ENCODE results near the gene SYT5. TPM values are rescaled to one million over a fixed set of nuclear protein-coding genes. Genes with fewer than 3 reads are reported as not detected.

The SYT5 gene
- total RNA-seq, 1 experiment from 2014 or later, result not detected

- ChIA-PET POLR2A (interaction anchor here (0.6 kb wide), 1 partner anchor 252 kb away, joined by 3 read pairs; no protein-coding TSS in a partner anchor), CTCF (interaction anchor here (0.7 to 1.6 kb wide), 7 partner anchors 11 to 251 kb away, joined by 3 to 16 read pairs (median 3); partner anchors contain the start of gene RDH13)
- Mint-ChIP-seq H3K36me3 (ENCODE audit: insufficient read depth, unreplicated experiment) (no peaks in the 10 kb centered on the region), H3K27ac (ENCODE audit: unreplicated experiment) (no peak overlapping the region), H3K9me3 (ENCODE audit: unreplicated experiment) (no peaks in the 10 kb centered on the region), H3K27me3 (ENCODE audit: insufficient read depth, unreplicated experiment) (no peaks in the 10 kb centered on the region), H3K4me1 (ENCODE audit: low read depth, unreplicated experiment) (no peaks in the 10 kb centered on the region), H3K4me3 (ENCODE audit: unreplicated experiment) (no peak overlapping the region)
- DNase-seq, result peak in 1 of 2 experiments; percentile 38
- Histone ChIP-seq H3K4me3 (ENCODE audit: low read depth, low read length) (no peak overlapping the region), H3K4me1 (0 out of 2 replicates have a peak, but pooled peaks cover 3% of the 10 kb centered on the region), H3K27me3 (replicated peaks; ENCODE audit: control insufficient read depth, insufficient read depth, low read length) (no peaks in the 10 kb centered on the region), H3K36me3 (ENCODE audit: control insufficient read depth, insufficient read depth, low read length) (no peaks in the 10 kb centered on the region), H3K9me3 (no peaks in the 10 kb centered on the region)
- TF ChIP-seq CTCF (IDR thresholded peaks at IDR 0.05; ENCODE audit: insufficient read depth in 1 of 2, low read depth in 1 of 2, low read length in 1 of 2, severe bottlenecking in 1 of 2, unreplicated experiment in 1 of 2), result peak; percentile 38 to 41
- intact Hi-C loops (cut with micrococcal nuclease; ENCODE audit: unreplicated experiment), result loop anchor here (2.0 kb wide), 1 partner anchor 44 kb away; no protein-coding TSS in a partner anchor
- no TSS peak for BruUV-seq (replicated peaks)
These were observed 47.5 kb downstream of the SYT5 start for GRCh38 chr19:55132453-55133129.

- no peak for DNase-seq
- Mint-ChIP-seq H3K27me3 (ENCODE audit: insufficient read depth, unreplicated experiment) (no peaks in the 10 kb centered on the region), H3K4me1 (ENCODE audit: low read depth, unreplicated experiment) (no peaks in the 10 kb centered on the region), H3K36me3 (ENCODE audit: insufficient read depth, unreplicated experiment) (no peaks in the 10 kb centered on the region), H3K9me3 (ENCODE audit: unreplicated experiment) (no peaks in the 10 kb centered on the region), H3K4me3 (ENCODE audit: unreplicated experiment) (no peak overlapping the region), H3K27ac (ENCODE audit: unreplicated experiment) (no peak overlapping the region)
- H3K27me3 ChIP-seq (replicated peaks; ENCODE audit: control insufficient read depth, insufficient read depth, low read length), result no peaks in the 10 kb centered on the region
- H3K4me3 ChIP-seq (ENCODE audit: low read depth, low read length), result no peak overlapping the region
- no peaks in the 10 kb centered on the region for H3K9me3 ChIP-seq
- CTCF ChIA-PET, result interaction anchor here (1.6 kb wide), 1 partner anchor 250 kb away, joined by 3 read pairs; no protein-coding TSS in a partner anchor
- no peak for TF ChIP-seq CTCF (IDR thresholded peaks at IDR 0.05; ENCODE audit: insufficient read depth in 1 of 2, low read depth in 1 of 2, low read length in 1 of 2, severe bottlenecking in 1 of 2, unreplicated experiment in 1 of 2)
- 0 out of 2 replicates have a peak, but pooled peaks cover 3% of the 10 kb centered on the region for H3K4me1 ChIP-seq
- BruUV-seq (replicated peaks), result no TSS peak
- intact Hi-C loops (cut with micrococcal nuclease; ENCODE audit: unreplicated experiment), result no loop called here
- POLR2A ChIA-PET, result no interaction called here
- H3K36me3 ChIP-seq (ENCODE audit: control insufficient read depth, insufficient read depth, low read length), result no peaks in the 10 kb centered on the region
These were observed 48.7 kb downstream of the SYT5 start for GRCh38 chr19:55131421-55131820.

Small RNA genes lying within 50 kb of the gene (microRNA-seq; reads per million reads assigned to microRNA genes)
- not detected for gene MIR7975

Other genes starting within 250 kb of the SYT5 start
- gene NLRP7, start 232.8 kb downstream of the SYT5 start, total RNA-seq (2022), result 0.43 and 0.49 TPM in 2 replicates
- 108 and 115 TPM in 2 replicates for gene NLRP2, start 213.9 kb downstream of the SYT5 start, total RNA-seq (2022)
- gene GP6, start 142.0 kb downstream of the SYT5 start, total RNA-seq (2022), result not detected in 2 replicates
- gene RDH13, start 117.1 kb downstream of the SYT5 start, total RNA-seq (2022), result 43.3 and 49.8 TPM in 2 replicates
- 135 and 141 TPM in 2 replicates for gene EPS8L1, start 104.4 kb downstream of the SYT5 start, total RNA-seq (2022)
- 104 TPM in 2 replicates for gene PPP1R12C, start 62.7 kb downstream of the SYT5 start, total RNA-seq (2022)
- gene TNNT1, start 31.1 kb downstream of the SYT5 start, total RNA-seq (2022), result 11.8 and 18.0 TPM in 2 replicates
- gene TNNI3, start 22.6 kb downstream of the SYT5 start, total RNA-seq (2022), result 2.9 and 4.2 TPM in 2 replicates
- gene DNAAF3, start 13.7 kb downstream of the SYT5 start, total RNA-seq (2022), result 0.45 and 0.91 TPM in 2 replicates
- gene PTPRH, start 29.2 kb upstream of the SYT5 start, total RNA-seq (2022), result 2.3 and 2.7 TPM in 2 replicates
- gene TMEM86B, start 48.5 kb upstream of the SYT5 start, total RNA-seq (2022), result 18.0 and 21.2 TPM in 2 replicates
- 113 and 118 TPM in 2 replicates for gene PPP6R1, start 78.7 kb upstream of the SYT5 start, total RNA-seq (2022)
- 69.6 and 71.4 TPM in 2 replicates for gene HSPBP1, start 99.8 kb upstream of the SYT5 start, total RNA-seq (2022)
- gene BRSK1, start 103.7 kb upstream of the SYT5 start, total RNA-seq (2022), result 24.6 and 28.6 TPM in 2 replicates
- 1.6 and 3.4 TPM in 2 replicates for gene TMEM150B, start 145.1 kb upstream of the SYT5 start, total RNA-seq (2022)
- gene KMT5C, start 159.6 kb upstream of the SYT5 start, total RNA-seq (2022), result 25.8 and 26.3 TPM in 2 replicates
- gene COX6B2, start 174.4 kb upstream of the SYT5 start, total RNA-seq (2022), result 0.27 and 0.35 TPM in 2 replicates
- gene GARIN5B, start 183.0 kb upstream of the SYT5 start, total RNA-seq (2022), result not detected in 2 replicates
- 0.70 and 1.1 TPM in 2 replicates for gene IL11, start 190.2 kb upstream of the SYT5 start, total RNA-seq (2022)
- gene TMEM190, start 196.5 kb upstream of the SYT5 start, total RNA-seq (2022), result not detected in 2 replicates
- gene TMEM238, start 204.0 kb upstream of the SYT5 start, total RNA-seq (2022), result 18.1 and 22.7 TPM in 2 replicates
- 2,048 and 2,146 TPM in 2 replicates for gene RPL28, start 205.6 kb upstream of the SYT5 start, total RNA-seq (2022)
- gene UBE2S, start 227.5 kb upstream of the SYT5 start, total RNA-seq (2022), result 279 and 293 TPM in 2 replicates